Smooth muscle cell of the pulmonary artery (primary cell): ENCODE results near the gene PPIL3. TPM values are rescaled to one million over a fixed set of nuclear protein-coding genes. Genes with fewer than 3 reads are reported as not detected.

Source experiments
- total RNA-seq: library from RNA; depleted of rRNA; stranded (reverse); fragments of >200 nt; gene quantifications from 2 replicates; pipeline ENCODE4 v1.2.3, GENCODE V29; 2014

Gene PPIL3
- total RNA-seq = 60.5 and 61.4 TPM in 2 replicates

GRCh38 chr2:200888704-200889625, at the start of gene PPIL3, which contains the start of gene NIF3L1:
PPIL3 (minus strand) TSS chr2:200889077; CDS start chr2:200887615, 1,462 bp downstream.
NIF3L1 (plus strand) TSS chr2:200889371; CDS start chr2:200891944, 2,573 bp downstream.

GRCh38 chr2:200864176-200865034, 24.5 kb downstream of the PPIL3 start, which contains the start of gene CLK1:
CLK1 (minus strand) TSS chr2:200864658; CDS start chr2:200861862, 2,796 bp downstream.

Other genes starting within 250 kb of the PPIL3 start
- 629 and 710 TPM in 2 replicates for gene BZW1, start 77.2 kb downstream of the PPIL3 start, total RNA-seq
- 59.5 and 76.7 TPM in 2 replicates for gene CLK1, start 24.4 kb downstream of the PPIL3 start, total RNA-seq
- 22.7 and 26.3 TPM in 2 replicates for gene NIF3L1, start 294 bp upstream of the PPIL3 start, total RNA-seq
- 13.6 and 14.5 TPM in 2 replicates for gene ORC2, start 74.6 kb upstream of the PPIL3 start, total RNA-seq
- 9.0 and 10.6 TPM in 2 replicates for gene HYCC2, start 182.6 kb upstream of the PPIL3 start, total RNA-seq
- gene NDUFB3, start 182.9 kb upstream of the PPIL3 start, total RNA-seq = 35.9 and 48.2 TPM in 2 replicates
- gene CFLAR, start 227.1 kb upstream of the PPIL3 start, total RNA-seq = 76.5 and 88.1 TPM in 2 replicates